CD4-positive, alpha-beta T cell (primary cell): ENCODE data around the gene NR5A2. TPM values are rescaled to one million over a fixed set of nuclear protein-coding genes. Genes with fewer than 3 reads are reported as not detected.
"Not testable (repeated sequence)": the region's sequence is repeated elsewhere in the genome, so short reads cannot be mapped to it uniquely, and the experiment has no call there.

Experiments used
- ATAC-seq: fragments of 200-7000 bp; cut with Tn5 transposase; one replicate; pipeline ENCODE4 v1.10.0; 2022; ENCODE audit warnings: mild to moderate bottlenecking; ENCODE audit not compliant: poor library complexity
- CTCF ChIA-PET: fragments of 350-600 bp; sonication (Branson Sonifier 250); formaldehyde crosslinking; loops from one replicate; lab custom pipeline; 2021; ENCODE audit warnings: antibody characterized with exemption, inconsistent platforms; lab: Charles Lee
- POLR2A ChIA-PET: fragments of 350-600 bp; sonication (Branson Sonifier 250); formaldehyde crosslinking; loops from one replicate; lab custom pipeline; 2021; ENCODE audit warnings: antibody characterized with exemption, inconsistent platforms; lab: Charles Lee
- DNase-seq, 14 experiments: peaks; one replicate each; pipeline ENCODE4 v3.0.0-alpha.2; 2013 to 2020; ENCODE audit warnings: mixed read lengths in 2 of 14
- H3K27ac ChIP-seq, 2 donors: one replicate each; pipeline versions ENCODE4 v1.5.1 to v1.7.0; 2013; ENCODE audit warnings: low read length in 2 of 2, low read depth in 1 of 2, mild to moderate bottlenecking in 1 of 2
- H3K27me3 ChIP-seq, 2 experiments: 1 replicate in 1 of 2; 2 replicates in 1 of 2; pipeline versions ENCODE4 v1.6.1 to v1.7.0; 2013; ENCODE audit warnings: low read length in 2 of 2, control low read depth in 1 of 2, mild to moderate bottlenecking in 1 of 2, moderate library complexity in 1 of 2; ENCODE audit not compliant: insufficient read depth in 2 of 2, control insufficient read depth in 1 of 2
- H3K36me3 ChIP-seq: one replicate; pipeline ENCODE4 v1.6.1; 2013; ENCODE audit warnings: low read length, control low read depth; ENCODE audit not compliant: insufficient read depth
- H3K4me1 ChIP-seq: one replicate; pipeline ENCODE4 v1.6.1; 2013; ENCODE audit warnings: low read length, control low read depth; ENCODE audit not compliant: insufficient read depth
- H3K4me3 ChIP-seq: one replicate; pipeline ENCODE4 v1.5.1; 2013; ENCODE audit warnings: mild to moderate bottlenecking, low read length, moderate library complexity
- H3K9me3 ChIP-seq, 2 experiments: 1 replicate in 1 of 2; 2 replicates in 1 of 2; pipeline versions ENCODE4 v1.6.1 to v1.7.0; 2013; ENCODE audit warnings: low read length in 2 of 2, mild to moderate bottlenecking in 2 of 2, control low read depth in 1 of 2, moderate library complexity in 1 of 2; ENCODE audit not compliant: control insufficient read depth in 1 of 2, insufficient read depth in 1 of 2
- H3K27ac Mint-ChIP-seq: one replicate; pipeline ENCODE4 v1.8.0; 2020; ENCODE audit warnings: mixed read lengths
- H3K27me3 Mint-ChIP-seq: one replicate; pipeline ENCODE4 v1.8.0; 2021; ENCODE audit warnings: mixed read lengths
- H3K36me3 Mint-ChIP-seq: one replicate; pipeline ENCODE4 v1.8.0; 2021; ENCODE audit warnings: low read depth, mixed read lengths
- H3K4me1 Mint-ChIP-seq: one replicate; pipeline ENCODE4 v1.8.0; 2021; ENCODE audit warnings: low read depth, mixed read lengths
- H3K4me3 Mint-ChIP-seq: one replicate; pipeline ENCODE4 v1.8.0; 2020; ENCODE audit warnings: mild to moderate bottlenecking, mixed read lengths
- H3K9me3 Mint-ChIP-seq: one replicate; pipeline ENCODE4 v1.8.0; 2020; ENCODE audit warnings: mixed read lengths
- CTCF ChIP-seq: fragments of 200-600 bp; IDR thresholded peaks from one replicate; pipeline ENCODE4 v1.8.0; 2022; ENCODE audit warnings: antibody characterized with exemption, mild to moderate bottlenecking
- intact Hi-C, 2 experiments: fragments of 100-400 bp; cut with DNase I in 1 of 2; cut with micrococcal nuclease in 1 of 2; formaldehyde crosslinking; loops; one replicate each; pipeline versions ENCODE4 v1.15.1 to v1.9.0; 2023 to 2025; cut with DNase I, micrococcal nuclease
- total RNA-seq, 174 experiments: library from RNA in 2 of 174; stranded (reverse) in 2 of 174; gene quantifications; one replicate each; pipeline ENCODE4 v1.2.3 and lab custom pipeline; 2021 to 2026

The NR5A2 gene
- total RNA-seq, 2 experiments from 2014 or later, result not detected

GRCh38 chr1:200182701-200183100 lies 155.2 kb downstream of the NR5A2 start:
- Mint-ChIP-seq H3K27ac (no peak overlapping the region), H3K27me3 (peaks cover 13% of the 10 kb centered on the region), H3K9me3 (no peaks in the 10 kb centered on the region), H3K36me3 (no peaks in the 10 kb centered on the region), H3K4me3 (no peak overlapping the region), H3K4me1 (peaks cover 10% of the 10 kb centered on the region)
- CTCF ChIA-PET, result no interaction called here
- DNase-seq (no peak), ATAC-seq (no peak)
- Histone ChIP-seq H3K27ac (no peak overlapping the region), H3K27me3 (peaks cover 0 to 4% of the 10 kb centered on the region in 2 experiments), H3K36me3 (no peaks in the 10 kb centered on the region), H3K4me3 (no peak overlapping the region), H3K4me1 (no peaks in the 10 kb centered on the region), H3K9me3 (no peaks in the 10 kb centered on the region)
- POLR2A ChIA-PET, result no interaction called here
- intact Hi-C loops, result no loop called here
- no peak for TF ChIP-seq CTCF

- TF ChIP-seq CTCF, result no peak
- Histone ChIP-seq H3K4me1 (no peaks in the 10 kb centered on the region), H3K27ac (no peak overlapping the region), H3K27me3 (peaks cover 0 to 4% of the 10 kb centered on the region in 2 experiments), H3K36me3 (no peaks in the 10 kb centered on the region), H3K9me3 (no peaks in the 10 kb centered on the region), H3K4me3 (no peak overlapping the region)
- CTCF ChIA-PET, result no interaction called here
- intact Hi-C loops, result no loop called here
- Mint-ChIP-seq H3K27ac (no peak overlapping the region), H3K36me3 (no peaks in the 10 kb centered on the region), H3K27me3 (peaks cover 13% of the 10 kb centered on the region), H3K4me1 (peaks cover 10% of the 10 kb centered on the region), H3K9me3 (no peaks in the 10 kb centered on the region), H3K4me3 (no peak overlapping the region)
- DNase-seq (no peak), ATAC-seq (no peak)
- POLR2A ChIA-PET, result no interaction called here
Measured at GRCh38 chr1:200183637-200184036, 156.1 kb downstream of the NR5A2 start.

GRCh38 chr1:200184196-200184595 lies 156.7 kb downstream of the NR5A2 start:
- CTCF ChIA-PET, result no interaction called here
- POLR2A ChIA-PET, result interaction anchor here (0.7 kb wide), 1 partner anchor 9 kb away, joined by 3 read pairs; no protein-coding TSS in a partner anchor
- no peaks in the 10 kb centered on the region for H3K36me3 ChIP-seq
- H3K27me3 Mint-ChIP-seq, result peaks cover 13% of the 10 kb centered on the region
- H3K4me3 ChIP-seq, result no peak overlapping the region
- no peaks in the 10 kb centered on the region for H3K9me3 Mint-ChIP-seq
- H3K4me3 Mint-ChIP-seq, result no peak overlapping the region
- intact Hi-C loops, result no loop called here
- peaks cover 0 to 4% of the 10 kb centered on the region in 2 experiments for H3K27me3 ChIP-seq
- TF ChIP-seq CTCF, result no peak
- H3K4me1 ChIP-seq, result no peaks in the 10 kb centered on the region
- H3K27ac ChIP-seq, result no peak overlapping the region
- peaks cover 10% of the 10 kb centered on the region for H3K4me1 Mint-ChIP-seq
- H3K27ac Mint-ChIP-seq, result no peak overlapping the region
- peak in 3 of 14 experiments; percentile 11 to 38 (median 32) for DNase-seq
- H3K9me3 ChIP-seq, result no peaks in the 10 kb centered on the region
- no peaks in the 10 kb centered on the region for H3K36me3 Mint-ChIP-seq
- no peak for ATAC-seq

- POLR2A ChIA-PET, CTCF ChIA-PET, intact Hi-C loops: not testable (repeated sequence)
Measured at GRCh38 chr1:200185191-200185590, 157.7 kb downstream of the NR5A2 start.

GRCh38 chr1:200187332-200187731 lies 159.8 kb downstream of the NR5A2 start:
- H3K9me3 Mint-ChIP-seq, POLR2A ChIA-PET, H3K4me3 Mint-ChIP-seq, H3K36me3 Mint-ChIP-seq, H3K27ac ChIP-seq, H3K9me3 ChIP-seq, H3K27me3 ChIP-seq, H3K36me3 ChIP-seq, H3K4me1 ChIP-seq, ATAC-seq, H3K27ac Mint-ChIP-seq, H3K27me3 Mint-ChIP-seq, CTCF ChIA-PET, DNase-seq, H3K4me3 ChIP-seq, H3K4me1 Mint-ChIP-seq, intact Hi-C loops: not testable (repeated sequence)

More at GRCh38 chr1:200185191-200185590, 157.7 kb downstream of the NR5A2 start:
- H3K4me3 Mint-ChIP-seq, H3K27ac Mint-ChIP-seq, H3K9me3 ChIP-seq, H3K36me3 Mint-ChIP-seq, DNase-seq, H3K36me3 ChIP-seq, H3K4me3 ChIP-seq, H3K9me3 Mint-ChIP-seq, ATAC-seq, H3K4me1 ChIP-seq, H3K27ac ChIP-seq, H3K27me3 ChIP-seq, H3K4me1 Mint-ChIP-seq: not testable (repeated sequence)
- H3K27me3 Mint-ChIP-seq, result peaks cover 13% of the 10 kb centered on the region
